GM19324 (cell line): ENCODE data around the gene CLEC2A.

Experiments
- ATAC-seq: cut with Tn5 transposase; IDR thresholded peaks from one replicate; pipeline ENCODE4 v1.9.1; 2021; ENCODE audit warnings: mild to moderate bottlenecking, moderate library complexity; ENCODE audit not compliant: unreplicated experiment, low FRiP score

Gene CLEC2A

GRCh38 chr12:9936591-9936990 is 4.4 kb upstream of the CLEC2A start:
- no peak for ATAC-seq

GRCh38 chr12:9935026-9935425 is 2.9 kb upstream of the CLEC2A start:
- ATAC-seq, result no peak

GRCh38 chr12:9933958-9934357 is 1.8 kb upstream of the CLEC2A start:
- no peak for ATAC-seq

GRCh38 chr12:9931245-9931644 is 925 bp downstream of the CLEC2A start:
- no peak for ATAC-seq

GRCh38 chr12:9928607-9929006 is 3.6 kb downstream of the CLEC2A start:
- no peak for ATAC-seq

- no peak for ATAC-seq
Observed at GRCh38 chr12:9926876-9927275, 5.3 kb downstream of the CLEC2A start.

- no peak for ATAC-seq
Observed at GRCh38 chr12:9925705-9926393, 6.3 kb downstream of the CLEC2A start.

GRCh38 chr12:9922429-9922828 is 9.7 kb downstream of the CLEC2A start:
- ATAC-seq, result no peak

- ATAC-seq, result no peak
Observed at GRCh38 chr12:9920451-9920850, 11.7 kb downstream of the CLEC2A start.

- ATAC-seq, result no peak
Observed at GRCh38 chr12:9919443-9919842, 12.7 kb downstream of the CLEC2A start.

GRCh38 chr12:9911708-9912107 is 20.5 kb downstream of the CLEC2A start:
- no peak for ATAC-seq

GRCh38 chr12:9910716-9911421 is 21.3 kb downstream of the CLEC2A start:
- ATAC-seq, result no peak

- ATAC-seq, result no peak
Observed at GRCh38 chr12:9909724-9910123, 22.4 kb downstream of the CLEC2A start.

- no peak for ATAC-seq
Observed at GRCh38 chr12:9908350-9908749, 23.8 kb downstream of the CLEC2A start.

- no peak for ATAC-seq
Observed at GRCh38 chr12:9907769-9908168, 24.4 kb downstream of the CLEC2A start.

- ATAC-seq, result no peak
Observed at GRCh38 chr12:9906873-9907272, 25.3 kb downstream of the CLEC2A start.

GRCh38 chr12:9902539-9903228 is 29.5 kb downstream of the CLEC2A start:
- no peak for ATAC-seq

GRCh38 chr12:9900930-9901329 is 31.2 kb downstream of the CLEC2A start:
- ATAC-seq, result no peak

- ATAC-seq, result no peak
Observed at GRCh38 chr12:9899209-9899608, 33.0 kb downstream of the CLEC2A start.

GRCh38 chr12:9897535-9897934 is 34.6 kb downstream of the CLEC2A start:
- ATAC-seq, result no peak

GRCh38 chr12:9895215-9895971 is 36.8 kb downstream of the CLEC2A start:
- ATAC-seq, result no peak
